ENCODE data around the gene MCF2L2.

Gene MCF2L2

DNA sequence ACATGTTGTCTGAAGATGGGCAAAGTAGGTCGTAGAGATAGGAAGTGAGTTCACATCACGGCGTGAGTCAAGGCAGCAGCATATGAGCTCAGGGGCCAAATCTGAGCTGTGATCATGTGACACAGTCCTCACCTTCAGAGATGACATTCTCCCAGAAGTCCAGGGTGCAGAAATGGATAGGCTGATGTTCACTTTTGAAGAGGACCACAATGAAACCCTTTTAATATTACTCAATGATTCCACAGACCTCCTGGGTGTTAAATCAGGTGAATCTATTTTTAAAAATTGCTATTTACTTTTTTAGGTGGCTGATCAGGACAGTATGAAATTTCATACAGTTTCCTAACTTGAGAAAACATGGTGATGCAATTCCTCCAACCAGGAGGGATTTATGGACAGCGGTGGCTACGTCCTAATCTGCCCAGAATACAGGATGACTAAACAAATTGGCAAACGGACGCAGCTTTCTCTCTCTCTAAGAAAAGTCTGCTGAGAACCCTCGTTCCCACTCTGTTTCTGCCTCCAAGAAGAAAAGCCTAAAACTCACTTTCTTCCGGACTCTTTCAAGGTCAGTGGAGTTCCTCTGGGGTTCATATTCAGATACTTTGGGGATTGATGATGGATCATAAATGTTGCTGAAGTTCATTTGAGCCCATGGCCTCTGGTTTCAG is 141.0 kb downstream of the MCF2L2 start:
- peak; percentile 54 for DNase-seq

DNA sequence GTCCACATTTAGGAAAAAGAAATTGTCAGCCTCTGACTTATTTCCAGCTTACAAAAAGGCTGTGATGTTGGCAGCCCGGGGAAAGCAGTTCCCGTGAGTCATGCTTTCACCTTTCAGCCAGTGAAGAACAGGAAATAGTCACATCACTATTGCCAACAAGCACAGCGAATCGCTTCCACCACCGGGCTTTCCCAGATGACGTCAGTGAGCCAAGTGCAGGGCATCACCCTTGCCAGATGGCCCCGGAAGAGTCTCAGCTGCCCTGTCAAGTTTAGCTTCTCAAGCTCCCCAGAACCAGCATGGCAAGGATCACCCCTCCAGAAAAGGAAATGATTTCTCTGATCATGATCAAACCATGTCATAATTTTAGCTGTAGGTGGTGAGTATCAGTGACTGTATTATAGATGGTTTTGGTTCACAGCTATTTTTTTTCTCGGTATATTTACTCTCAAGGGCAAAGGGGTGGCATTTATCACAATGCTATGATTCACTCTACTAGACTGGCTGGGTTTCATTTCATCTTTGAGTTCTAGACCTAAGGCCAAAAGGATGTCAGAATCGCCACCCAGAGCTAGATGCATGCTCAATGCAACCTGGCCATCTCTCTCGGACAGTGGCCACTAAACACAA is 142.5 kb downstream of the MCF2L2 start:
- DNase-seq: peak; percentile 98

DNA sequence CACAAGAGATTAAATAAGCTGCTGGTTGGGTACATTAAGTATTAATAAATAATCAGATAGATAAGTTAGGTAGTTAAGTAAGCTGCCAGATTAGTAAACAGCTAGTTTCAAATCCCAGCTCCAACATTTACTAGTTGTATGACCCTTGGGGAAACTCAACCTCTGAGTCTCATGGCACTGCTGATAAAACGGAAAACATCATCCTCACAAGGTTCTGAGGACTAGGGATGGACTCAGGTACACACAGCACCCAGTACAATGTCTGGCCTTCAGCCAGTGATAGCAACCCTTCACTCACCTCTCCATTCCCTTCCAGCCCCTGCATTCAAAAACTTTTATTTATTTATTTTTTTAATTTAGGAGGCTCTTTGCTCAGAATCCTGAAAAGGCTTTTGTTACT is 143.1 kb downstream of the MCF2L2 start:
- no peak for DNase-seq

DNA sequence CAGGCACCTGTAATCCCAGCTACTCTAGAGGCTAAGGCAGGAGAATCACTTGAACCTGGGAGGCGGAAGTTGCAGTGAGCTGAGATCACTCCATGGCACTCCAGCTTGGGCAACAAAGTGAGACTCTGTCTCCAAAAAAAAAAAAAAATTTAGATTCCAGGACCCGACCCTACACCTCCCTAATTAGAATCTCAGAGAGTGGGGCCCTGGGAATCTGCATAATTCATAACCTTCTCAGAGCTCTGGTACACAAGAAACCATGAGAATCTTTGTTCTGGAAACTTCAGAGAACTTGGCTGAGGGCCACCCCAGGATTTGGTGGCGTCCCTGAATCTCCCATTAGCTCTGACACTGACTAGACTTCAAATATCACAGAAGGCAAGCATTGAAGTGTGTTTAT is 143.8 kb downstream of the MCF2L2 start:
- DNase-seq: no peak

DNA sequence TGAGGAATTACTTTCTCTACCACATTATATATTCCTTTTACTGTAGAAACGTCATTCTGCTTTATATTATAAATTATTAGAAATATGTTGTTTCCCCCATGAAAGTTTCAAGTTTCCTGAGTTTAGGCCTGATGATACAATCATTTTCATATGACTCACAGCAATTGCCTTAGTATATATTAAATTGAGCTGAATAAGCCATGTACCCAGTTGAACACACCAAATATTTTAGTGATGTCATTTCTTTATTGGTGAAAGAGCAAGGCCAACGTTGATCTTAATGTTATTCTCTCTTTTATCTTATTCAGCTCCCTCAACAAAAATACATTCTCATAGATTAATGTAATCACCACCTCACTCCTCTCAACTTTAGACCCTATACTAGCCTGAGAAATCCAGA is 144.5 kb downstream of the MCF2L2 start:
- no peak for DNase-seq

DNA sequence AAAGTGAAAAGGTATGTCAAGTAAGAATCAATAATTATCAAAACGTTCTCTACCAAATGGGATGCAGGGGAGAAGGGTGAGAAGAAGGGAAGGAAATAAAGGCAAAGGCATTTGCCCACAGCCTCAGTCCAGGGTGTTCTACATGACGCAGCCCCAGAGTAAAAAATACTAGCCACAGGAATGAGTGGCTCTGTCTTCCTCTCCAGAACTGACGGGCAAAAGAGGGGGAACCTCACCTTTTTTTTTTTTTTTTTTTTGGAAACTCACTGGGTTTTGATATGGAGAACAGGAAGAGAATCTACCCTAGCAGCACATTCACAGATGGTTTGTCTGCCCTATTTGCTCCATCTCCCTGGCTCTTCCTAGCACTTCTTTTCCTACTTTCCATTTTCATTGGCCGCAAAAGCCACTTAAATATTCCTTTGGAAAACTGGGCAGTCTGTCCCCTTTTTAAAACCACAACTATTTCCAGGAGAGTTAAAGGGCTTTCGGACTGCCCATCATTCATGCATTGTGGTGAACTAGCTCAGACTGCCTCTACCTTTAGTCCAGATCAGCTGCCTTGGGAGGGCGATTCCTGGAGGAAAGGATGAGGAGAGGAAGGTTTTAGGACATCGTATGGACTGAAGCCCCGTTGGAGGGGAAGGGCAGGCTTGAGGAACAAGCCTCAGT is 147.2 kb downstream of the MCF2L2 start:
- DNase-seq: no peak

DNA sequence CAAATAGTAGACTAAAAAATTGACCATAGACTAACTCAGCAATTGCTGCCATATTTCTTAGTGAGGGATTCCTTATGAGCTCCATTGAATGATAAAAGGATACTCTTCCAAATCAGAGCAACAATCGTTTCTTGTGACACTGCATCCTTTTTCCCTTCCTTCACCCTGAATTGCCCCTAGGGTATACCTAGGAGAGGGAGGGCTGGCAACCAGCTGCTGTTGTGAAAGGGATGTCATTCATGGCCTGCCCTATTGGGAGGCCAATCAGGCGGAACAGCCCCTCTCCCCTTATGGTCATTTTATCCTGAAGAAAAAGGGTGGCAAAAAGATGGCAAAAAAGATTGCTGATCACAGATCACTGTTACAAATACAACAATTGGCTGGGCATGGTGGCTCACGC is 149.0 kb downstream of the MCF2L2 start:
- DNase-seq: no peak

DNA sequence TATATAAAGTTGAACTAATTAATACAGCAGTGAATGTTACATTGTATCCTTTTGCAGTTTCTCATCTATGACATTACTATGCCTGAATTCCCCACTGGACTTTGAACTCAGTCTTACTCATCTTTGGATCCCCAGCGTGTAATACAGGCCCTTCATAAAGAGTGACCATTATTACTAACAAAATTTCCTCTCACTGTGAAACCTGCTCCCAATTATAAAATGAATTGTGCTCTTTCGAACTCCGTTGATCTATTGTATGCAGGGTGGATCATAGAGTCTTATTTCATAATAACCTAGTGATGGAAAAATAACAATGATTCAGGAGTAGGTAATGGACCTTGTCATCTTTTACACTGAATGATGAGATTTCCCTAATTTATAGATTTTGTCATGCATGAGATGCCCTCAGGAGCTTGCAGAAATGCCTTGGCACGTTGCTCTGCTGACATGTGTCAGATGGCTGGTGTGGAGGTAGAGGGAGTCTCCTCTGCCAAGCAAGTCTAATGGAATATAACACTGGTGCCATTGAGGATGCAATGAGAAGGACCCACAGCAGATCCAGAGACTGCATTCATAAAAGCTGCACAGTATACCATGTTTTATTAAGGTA is 149.8 kb downstream of the MCF2L2 start:
- DNase-seq: peak; percentile 35

DNA sequence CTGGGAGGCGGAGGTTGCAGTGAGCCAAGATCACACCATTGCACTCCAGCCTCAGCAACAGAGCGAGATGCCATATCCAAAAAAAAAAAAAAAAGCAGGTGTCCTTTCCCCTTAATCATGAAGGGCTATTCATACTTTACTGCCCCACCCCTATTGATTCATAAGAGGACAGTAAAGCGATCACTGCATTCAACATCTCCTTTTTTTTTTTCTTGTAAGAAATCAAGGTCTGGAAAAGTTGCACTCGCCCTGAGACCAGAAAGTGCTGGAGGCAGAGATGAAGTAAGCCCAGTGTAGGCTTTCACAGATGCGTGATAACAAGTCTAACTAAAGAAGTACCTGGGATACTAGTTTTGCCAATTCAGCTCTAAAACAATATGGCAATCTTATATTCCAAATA is 151.2 kb downstream of the MCF2L2 start:
- DNase-seq: no peak

DNA sequence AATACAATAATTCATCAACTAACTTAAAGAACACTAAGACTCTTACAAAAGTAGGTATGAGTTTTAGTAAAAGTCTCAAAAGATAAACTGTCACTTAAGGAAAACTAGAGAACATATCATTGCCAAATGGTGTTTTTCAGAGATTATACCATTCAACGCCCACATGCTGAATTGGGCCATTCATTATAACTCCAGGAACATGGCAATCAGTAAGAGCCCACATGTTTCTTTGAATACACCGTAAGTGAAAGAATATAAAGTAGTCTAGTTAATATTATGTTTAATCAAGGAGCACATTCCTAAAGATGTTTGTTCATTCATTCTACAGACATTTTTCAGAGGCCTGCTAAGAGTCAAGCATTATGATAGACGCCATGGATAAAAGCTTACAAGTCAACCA is 152.5 kb downstream of the MCF2L2 start:
- no peak for DNase-seq

DNA sequence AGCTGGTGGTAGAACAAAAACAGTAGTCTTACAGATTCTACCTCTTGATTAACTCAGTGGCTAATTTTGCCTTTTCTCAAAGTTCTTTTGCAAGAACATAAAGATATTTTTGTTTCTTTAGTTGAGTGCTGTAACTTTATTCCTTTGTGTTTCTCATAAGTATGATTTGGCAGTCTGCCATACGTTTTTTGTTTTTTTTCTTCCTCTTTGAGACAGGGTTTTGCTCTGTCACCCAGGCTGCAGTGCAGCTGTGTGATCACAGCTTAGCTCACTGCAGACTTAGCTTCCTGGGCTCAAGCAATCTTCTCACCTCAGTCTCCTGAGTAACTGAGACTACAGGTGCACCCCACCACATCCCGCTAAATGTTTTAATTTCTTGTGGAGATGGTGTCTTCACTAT is 153.0 kb downstream of the MCF2L2 start:
- peak; percentile 90 for DNase-seq

DNA sequence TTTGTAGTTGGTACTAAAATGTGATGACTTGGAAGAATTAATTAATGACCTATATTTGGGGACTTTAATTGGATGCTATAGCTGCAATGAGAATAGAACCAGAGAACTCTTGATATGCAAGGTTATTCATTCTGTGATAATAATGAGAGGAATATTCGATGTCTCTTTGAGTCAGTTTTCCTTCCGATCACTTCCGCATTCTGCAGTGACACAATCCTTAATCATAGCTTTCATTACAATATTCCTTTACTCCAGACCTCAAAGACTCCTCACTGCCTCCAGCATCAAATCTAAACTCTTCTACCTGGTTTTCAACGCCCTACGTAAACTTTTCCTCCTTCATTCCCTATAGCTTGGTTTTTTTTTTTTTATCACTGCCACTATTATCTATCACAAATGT is 153.8 kb downstream of the MCF2L2 start:
- DNase-seq: peak; percentile 67

DNA sequence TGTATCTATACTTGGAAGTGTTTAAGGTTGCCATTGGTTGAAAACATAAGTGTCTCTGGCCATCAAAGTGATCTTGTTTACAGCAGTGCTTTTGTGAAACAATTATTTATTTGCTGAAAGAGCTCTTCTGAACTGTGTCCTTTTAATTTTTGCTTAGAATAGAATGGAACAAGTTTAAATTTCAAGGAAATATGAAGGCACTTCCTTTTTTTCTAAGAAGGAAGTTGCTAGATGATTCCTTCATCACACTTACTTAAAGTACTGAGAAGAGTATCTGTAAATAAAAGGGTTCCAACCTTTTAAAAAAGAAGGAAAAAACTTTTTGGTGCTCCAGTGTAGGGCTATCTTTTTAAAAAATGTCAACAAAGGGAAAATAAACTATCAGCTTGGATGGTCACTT is 155.6 kb downstream of the MCF2L2 start:
- DNase-seq: peak; percentile 35

DNA sequence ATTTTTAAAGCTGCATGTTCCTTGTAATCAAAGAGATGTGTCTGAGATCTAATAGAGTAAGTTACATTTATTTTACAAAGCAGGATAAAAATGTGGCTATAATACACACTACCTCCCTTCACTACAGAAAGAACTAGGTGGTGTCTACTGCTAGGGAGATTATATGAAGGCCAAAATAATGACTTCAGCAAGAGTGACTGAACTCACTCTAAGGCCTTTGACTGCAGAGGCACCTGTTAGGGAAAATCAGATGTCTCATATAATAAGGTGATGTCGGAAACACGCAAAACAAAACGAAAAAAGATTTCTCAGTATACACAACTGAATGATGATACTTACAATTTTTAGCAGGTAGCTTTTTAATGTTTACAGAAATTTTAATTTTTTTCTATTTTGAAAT is 156.3 kb downstream of the MCF2L2 start:
- DNase-seq: no peak

DNA sequence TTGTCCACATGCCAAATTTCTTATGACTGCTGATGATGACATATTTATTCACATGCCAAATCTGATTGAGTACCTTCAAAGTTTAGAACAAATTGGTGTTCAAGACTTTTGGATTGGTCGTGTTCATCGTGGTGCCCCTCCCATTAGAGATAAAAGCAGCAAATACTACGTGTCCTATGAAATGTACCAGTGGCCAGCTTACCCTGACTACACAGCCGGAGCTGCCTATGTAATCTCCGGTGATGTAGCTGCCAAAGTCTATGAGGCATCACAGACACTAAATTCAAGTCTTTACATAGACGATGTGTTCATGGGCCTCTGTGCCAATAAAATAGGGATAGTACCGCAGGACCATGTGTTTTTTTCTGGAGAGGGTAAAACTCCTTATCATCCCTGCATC is 158.1 kb downstream of the MCF2L2 start:
- DNase-seq: no peak

DNA sequence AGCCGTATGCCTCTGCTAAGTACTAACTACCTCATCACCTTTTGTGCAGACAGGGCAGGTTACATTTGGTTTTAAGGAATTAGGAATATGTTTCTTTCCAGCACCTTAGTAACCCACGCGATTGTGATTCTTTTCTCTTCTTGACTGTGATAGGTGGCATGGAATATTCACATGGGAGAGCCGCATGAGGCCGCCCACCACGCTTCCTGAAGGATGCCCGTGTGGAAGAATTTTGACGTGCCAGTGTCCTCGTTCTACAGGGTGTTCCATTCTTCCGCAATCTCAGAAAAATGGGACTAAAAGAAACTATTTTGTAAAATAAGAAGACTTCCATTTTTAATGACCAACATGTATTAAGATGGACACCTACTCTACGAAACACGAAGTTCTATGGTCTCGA is 159.1 kb downstream of the MCF2L2 start:
- no peak for DNase-seq

DNA sequence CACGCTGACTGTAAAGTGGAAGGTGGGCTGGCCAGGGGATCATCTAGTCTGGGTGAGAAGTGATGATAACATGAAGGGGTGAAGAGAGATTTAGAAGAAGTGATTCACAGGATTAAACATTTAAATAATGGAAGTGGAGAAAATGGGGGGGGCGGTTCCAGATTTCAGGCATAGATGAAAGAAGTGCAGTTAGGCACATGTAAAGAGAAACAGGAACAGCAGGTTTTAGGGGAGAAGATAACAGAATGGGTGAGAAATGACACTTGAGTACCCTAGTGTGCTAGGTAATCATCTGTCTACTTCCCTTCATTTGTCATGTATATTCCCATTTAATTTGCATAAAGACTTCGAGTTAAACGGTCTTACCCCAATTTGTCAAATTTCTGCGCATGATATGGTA is 160.1 kb downstream of the MCF2L2 start:
- DNase-seq: no peak

DNA sequence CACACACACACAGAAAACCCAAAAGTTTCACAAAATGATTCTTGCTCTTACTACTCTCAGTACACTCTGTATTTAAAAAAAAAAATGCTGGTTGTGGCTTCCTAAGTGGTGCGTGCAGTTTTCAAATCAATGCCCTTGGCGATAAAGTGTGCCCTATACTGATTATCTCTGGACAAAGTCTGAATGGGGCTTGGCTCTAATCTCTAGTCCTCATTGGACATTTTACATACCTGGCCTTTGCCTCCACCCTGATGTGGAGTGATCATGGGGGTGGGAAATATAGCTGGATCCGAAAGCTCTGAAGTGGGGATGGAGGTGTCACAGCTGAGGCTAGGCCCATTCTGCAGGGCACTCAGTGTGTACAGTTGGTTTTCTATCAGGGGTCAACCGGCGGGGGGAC is 161.3 kb downstream of the MCF2L2 start:
- DNase-seq: no peak

DNA sequence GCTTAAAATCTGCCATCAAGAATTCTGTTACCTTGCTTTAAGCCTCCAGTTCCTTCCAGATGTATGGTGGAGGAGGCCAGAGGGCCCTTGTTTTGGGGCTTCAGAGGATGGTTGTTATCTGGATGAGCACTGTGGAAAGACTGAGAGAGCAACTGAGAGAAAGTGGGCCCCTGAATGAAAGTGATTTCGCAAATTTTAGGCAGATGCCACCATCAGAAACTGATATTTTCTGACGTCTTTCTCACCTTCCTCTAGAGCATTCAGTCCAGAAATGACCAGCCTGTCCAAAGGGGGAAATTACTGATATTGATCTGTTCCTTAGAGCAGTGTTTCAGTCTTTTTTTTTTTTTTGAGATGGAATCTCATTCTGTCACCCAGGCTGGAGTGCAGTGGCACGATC is 162.0 kb downstream of the MCF2L2 start:
- DNase-seq: no peak

DNA sequence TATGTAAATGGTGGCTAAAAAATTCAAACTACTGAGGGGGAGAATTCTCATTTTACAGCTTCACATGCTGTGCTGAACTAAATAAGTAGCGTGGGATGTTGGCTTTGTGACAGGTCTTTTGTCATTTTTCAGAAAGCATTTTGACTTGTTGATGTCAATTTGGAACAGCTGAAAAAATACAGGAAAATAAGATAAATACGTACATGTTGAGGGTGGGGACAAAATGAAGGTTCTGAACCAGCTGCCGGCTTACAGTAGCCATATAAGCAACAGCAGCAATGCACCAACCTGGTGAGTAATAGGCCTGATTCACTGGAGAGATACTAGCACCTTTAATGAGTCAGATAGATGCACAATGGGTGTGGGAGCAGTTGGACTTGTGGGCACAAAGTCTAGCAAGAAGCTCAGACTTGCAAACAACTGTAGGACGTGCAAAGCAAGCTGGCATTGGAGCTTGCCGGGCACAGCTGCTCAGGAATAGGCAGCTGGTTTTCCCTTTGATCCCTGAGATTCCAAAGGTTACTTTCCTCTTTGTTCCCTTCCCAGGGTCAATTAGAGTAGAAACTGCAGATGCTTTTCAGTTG is 162.5 kb downstream of the MCF2L2 start:
- DNase-seq: peak; percentile 25

DNA sequence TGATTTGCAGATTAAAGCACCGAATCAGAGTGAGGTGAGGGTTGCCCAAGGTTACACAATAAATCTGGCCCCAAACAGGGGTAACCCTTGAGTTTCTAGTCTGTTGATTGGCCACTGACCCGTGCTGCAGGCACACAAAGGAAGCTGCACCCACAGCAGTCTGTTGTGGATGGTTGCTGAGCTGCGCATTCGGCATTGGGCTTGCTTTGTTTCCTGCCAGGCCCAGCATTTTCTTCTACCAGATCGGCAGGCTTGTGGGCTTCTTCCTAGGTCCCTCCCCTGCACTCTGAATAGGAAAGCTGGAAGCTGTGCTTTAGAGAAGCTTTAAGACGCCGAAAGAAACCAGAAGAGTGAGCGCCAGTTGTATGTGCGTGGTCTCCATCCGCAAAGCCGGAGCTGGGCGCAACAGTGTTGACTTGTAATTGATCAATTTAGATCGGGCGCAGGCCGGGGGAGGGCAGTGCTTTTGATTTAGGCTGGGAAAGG is 163.2 kb downstream of the MCF2L2 start:
- no peak for DNase-seq

DNA sequence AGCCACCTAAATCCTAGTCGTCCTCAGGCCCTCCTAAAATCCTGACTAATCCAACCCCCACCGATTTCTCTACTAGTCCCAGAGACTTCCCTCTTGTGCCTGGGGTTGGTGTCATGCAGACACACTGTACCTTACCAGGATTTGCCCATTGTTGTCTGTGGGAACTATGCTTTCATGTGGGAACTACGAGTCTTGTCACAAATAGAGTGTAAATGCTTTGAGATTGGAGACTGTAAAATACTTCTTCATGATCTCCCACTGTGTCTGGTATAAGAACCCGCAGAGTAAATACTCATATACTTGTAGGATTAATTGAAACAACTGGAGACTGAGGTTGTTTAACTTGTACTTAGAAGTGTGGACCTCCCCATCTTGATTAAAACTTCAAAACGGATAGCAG is 164.2 kb downstream of the MCF2L2 start:
- DNase-seq: peak; percentile 24

DNA sequence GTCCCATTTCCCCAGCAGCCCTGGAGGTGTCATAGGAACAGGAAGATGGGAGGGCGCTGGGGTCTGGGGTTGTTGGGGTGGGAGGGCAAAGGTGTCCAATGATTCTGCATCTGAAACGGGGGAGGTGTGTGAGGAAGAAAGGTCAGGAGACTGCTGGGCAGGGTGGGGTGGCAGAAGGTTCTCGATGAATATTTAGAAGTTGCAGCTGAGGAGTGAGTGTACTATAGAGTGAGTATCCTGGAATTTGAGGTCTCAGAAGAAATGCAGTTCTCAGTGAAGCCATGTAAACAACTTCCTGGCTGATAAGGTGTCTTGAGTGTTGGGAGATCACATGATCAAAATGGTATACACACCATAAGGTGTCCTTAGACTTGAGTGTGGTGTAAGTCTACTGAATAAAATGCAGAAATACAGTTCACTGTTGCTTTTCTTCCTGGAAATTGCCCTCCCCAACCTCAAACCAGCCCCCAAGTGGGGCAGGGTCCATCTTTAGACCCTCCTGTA is 165.5 kb downstream of the MCF2L2 start:
- no peak for DNase-seq

Measured in suppressor macrophage treated with lipopolysaccharide for 4 hours (primary cell).